NCI-H1436 treated with DMSO at 0.1 percent for 48 hours (cell line): ENCODE measurements around the gene MCM3AP.
A peak's percentile ranks its signal among the peaks of the same experiment; 100 is the strongest.

Experiments
- DNase-seq: peaks from one replicate; lab custom pipeline; 2025; lab: John Stamatoyannopoulos, UW

MCM3AP gene

DNA sequence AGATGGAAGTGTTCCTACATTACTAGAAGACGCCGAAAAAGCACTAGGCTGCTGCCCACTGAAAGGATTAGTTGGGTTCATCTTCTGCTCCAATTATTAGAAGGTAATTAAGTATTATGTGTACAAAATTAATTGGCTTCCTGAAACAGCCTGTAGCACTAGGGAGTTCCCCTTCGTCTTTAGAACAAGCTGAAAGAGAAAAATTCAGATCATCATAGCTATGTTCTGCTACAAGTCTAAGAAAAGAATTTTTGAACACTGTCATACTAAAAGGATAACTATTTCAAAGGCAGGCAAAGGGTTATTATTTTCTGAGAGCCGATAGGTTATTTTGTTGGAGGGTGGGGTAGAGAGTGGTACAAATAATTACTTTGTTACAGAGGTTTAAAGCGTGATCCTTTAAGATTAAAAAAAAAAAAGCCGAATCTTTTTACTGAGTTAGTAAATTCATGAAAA, at the start of gene MCM3AP:
Gene MCM3AP (minus strand): TSS at position 406 of the 456 bp plus-strand sequence. CDS start 325 bp downstream, at position 81.
- DNase-seq: no peak

DNA sequence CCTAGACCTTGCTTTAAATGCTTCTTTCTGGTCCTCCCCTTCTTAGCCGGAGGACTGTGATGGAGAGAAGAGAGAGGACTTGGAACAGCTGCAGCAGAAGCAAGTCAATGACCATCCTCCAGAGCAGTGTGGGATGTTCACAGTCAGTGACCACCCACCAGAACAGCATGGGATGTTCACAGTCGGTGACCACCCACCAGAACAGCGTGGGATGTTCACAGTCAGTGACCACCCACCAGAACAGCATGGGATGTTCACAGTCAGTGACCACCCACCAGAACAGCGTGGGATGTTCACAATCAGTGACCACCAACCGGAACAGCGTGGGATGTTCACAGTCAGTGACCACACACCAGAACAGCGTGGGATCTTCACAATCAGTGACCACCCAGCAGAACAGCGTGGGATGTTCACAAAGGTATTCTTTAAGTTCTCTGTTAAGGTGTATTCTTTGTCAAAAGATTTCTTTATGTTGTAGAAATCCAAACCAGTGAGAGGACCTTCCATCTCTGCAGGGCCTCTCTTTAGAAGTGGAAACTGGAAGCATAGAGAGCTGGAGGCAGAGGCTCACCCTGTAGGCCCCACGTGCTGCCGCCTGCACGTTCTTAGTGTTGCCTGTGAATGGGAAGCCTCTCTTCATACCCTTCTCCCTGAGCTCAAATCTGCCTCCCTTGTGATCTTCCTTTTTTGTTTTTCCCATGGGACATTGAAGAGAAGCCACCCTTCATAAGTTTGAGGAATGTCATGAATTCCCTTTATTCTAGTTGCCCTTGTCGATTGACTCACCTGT, 49.1 kb upstream of the MCM3AP start:
- no peak for DNase-seq

DNA sequence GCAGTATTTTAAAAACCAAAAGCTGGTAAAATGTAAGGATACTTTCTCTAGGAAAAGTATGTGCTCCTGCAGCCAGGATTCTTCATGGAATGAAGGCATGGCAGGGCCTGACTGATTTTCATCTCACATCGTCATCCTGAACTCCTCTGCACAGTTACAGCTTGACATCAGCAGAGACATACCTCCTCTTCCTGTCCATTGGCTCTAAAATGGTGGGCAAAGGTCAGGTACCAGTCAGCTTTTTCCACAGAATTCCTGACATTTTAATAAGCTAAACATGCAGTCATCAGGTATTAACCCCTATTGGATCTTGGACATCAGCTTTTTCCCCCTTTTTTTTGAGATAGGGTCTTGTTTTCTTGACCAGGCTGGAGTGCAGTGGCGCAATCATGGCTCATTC, 44.4 kb upstream of the MCM3AP start:
- DNase-seq: no peak

DNA sequence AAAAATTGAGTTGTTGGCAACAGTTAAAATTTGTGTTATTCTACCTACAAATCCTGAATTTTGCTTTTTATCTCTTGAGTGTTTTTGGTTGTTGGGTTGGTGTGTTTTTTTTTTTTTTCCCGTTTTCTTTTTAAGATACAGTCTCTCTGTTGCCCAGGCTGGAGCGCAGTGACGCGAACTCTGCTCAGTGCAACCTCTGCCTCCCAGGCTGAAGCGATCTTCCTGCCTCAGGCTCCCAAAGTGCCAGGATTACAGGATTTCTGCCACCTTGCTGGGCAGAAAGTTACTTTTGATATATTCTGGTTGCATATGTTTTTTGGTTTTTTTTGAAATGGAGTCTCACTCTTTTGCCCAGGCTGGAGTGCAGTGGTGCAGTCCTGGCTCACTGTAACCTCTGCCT, 42.7 kb upstream of the MCM3AP start:
- no peak for DNase-seq

DNA sequence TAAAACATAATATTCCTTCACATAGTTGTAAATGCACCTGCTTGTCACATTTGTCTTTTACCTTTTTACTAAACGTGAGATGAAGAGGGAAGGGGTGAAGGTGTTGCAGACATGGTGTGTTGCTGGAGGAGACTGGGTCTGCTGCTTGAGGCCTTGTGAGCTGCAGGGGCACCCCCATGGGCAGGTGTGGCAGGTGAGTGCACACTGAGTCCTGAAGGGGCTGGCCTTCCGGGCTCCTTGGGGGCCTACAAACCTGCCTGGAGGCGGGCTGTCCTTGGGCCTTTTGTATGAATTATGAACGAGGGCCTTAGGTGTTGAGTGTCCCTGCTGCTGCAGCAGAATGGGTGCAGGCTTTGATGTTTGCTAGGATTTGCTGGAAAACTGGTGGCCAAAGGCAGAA, 42.3 kb upstream of the MCM3AP start:
- no peak for DNase-seq

DNA sequence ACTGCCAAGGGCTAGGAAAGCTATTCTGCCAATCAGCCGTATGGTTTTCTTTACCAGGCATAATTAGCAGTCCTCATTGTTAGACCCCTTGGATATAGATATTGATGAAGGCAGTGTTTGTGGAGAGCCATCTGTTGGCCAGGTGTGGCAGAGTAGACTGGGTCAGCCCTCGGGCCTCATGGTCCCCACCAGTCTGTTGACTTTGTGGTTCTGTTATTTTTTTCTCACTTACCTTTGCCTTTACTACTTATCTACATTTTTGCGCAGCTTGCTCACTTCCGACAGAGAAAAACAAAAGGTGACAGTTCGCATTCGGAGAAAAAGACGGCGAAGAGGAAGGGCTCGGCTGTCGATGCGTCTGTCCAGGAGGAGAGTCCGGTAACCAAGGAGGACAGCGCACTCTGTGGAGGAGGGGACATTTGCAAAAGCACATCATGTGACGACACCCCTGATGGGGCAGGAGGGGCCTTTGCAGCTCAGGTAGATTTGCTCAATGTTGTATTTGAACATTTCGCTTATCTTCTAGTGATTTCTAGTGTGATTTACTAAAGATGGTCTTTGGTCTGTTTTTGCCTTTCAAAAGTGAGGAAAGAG, 40.8 kb upstream of the MCM3AP start:
- DNase-seq: no peak

DNA sequence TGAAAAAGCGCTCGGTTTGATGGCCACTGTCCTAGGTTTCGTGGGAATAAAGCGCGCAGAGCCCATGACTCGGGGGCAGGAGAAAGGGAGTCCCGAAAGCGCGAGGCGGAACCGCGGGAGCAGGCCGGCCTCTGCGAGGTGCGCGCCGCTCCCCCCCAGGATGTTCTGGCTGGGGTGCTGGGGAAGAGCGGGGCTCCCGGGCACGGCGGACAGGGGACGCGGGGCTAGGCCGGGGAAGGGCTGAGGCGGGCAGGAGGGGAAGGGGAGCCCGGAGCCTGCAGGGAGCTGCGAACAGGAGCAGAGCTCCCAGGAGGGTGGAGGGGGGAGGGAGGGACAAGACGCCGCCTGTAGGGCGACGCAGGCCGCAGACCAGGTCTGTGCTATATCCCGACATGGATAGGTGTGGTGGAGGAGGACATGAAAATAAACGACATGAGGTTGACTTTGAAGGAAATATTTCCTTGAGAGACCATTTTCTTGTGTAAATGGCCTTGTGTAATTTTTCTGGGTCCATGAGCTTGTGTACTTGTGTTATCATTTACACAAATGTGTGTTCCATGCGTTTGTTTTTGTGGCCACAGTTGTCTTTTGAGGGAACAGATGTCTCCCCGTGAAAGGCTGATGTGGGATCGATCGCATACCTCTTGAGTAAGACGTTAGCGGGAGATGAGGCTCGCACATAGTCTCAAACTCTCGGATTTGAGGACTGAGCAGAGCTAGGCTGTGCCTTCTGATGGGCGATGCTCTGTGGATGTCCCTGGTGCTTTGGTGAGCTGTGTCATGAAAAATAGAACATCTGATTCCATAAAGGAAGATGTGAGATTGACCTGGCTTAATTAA, 39.9 kb upstream of the MCM3AP start:
- DNase-seq: no peak

DNA sequence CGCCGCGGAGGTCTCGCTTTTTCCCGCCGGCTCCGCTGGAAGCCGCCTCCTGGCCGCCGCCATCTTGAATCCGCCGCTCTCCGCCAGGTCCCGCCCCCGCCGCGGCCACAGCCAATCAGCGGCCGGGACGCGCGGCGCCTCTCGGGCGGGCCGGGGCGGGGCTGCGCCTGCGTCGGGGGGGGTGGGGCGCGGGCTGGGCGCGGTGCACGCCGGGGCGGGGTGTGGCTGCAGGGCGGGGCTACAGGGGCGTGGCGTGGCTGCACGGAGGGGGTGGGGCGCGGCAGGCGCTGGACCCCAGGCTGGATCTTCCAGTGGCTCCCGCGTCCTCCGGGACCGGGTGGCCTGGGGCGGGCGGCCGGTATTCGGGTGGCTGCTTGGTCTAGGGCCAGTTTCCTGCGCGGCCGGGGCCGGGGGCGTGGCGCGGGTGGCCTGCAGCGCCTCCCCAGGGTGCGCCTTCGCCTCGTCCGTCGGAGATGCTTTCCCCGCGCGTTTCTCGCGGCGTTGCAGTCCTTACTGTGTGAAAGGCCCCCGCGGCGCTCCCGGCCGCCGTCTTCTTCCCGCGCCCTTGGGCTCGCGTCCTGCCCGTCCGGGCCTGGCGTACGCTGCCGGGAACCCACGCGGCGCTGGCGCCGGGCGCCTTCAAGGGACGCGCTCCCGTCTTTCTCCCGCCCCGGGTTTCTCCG, 39.1 kb upstream of the MCM3AP start:
- DNase-seq: no peak

DNA sequence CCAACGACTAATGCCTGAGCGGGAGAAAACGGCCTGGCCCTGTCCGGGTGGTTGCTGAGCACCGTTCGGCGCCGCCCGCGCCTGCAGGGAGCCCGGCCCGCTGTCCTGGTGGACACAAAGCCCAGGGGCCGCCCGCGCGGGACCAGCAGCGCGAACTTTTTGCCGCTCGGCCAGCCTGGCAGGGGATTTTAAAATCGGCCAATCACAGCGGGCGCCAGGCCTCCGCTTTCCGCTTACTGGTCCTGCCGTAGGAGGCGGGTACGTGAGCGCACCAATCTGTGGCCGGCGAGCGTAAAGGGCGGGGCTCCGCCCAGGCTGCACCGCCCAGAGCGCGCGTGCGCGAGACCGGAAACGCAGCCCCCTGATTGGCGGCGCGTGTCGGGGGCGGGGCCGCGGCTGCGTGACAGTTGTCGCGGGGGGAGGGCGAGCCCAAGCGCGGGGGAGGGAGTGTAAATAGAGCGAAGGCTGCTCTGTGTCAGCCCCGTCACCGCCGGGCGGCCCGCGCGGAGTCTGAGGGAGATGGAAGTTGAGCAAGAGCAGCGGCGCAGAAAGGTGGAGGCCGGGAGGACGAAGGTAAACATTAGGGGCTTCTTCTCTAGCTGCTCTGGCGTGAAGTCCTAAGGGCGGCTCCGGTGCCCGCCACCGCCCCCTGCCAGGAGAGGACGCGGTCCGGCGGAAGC, 38.4 kb upstream of the MCM3AP start, which contains the start of the genes C21orf58 and PCNT:
Gene C21orf58 (minus strand): TSS at position 161 of the 680 bp plus-strand sequence. CDS start 1,132 bp downstream, outside the sequence.
Gene PCNT (plus strand): TSS at position 447 of the 680 bp plus-strand sequence. CDS start 73 bp downstream, at position 520.
- DNase-seq: peak; percentile 83

DNA sequence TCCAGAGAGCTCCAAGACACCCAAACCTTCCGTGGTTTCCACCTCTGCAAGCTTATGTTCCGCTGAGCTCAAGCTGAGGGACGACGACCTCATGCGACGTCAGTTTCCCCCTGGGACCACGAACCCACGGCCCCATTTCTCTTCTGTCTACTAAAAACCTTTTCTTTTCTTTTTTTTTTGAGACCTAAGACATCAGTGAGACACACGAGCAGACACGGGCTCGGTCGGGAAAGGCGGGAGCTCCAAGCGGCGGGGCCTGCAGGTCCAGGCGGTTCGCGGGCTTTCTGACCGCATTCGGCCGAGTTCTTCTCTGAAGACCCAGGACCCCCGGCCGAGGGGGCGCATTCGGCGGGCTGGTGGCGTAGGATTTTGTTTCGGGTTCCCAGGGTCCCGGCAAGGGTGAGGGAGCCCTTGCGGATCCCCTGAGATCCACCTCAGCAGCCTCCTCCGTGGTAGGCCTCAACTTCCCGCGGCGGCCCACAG, 37.9 kb upstream of the MCM3AP start:
- DNase-seq: no peak

DNA sequence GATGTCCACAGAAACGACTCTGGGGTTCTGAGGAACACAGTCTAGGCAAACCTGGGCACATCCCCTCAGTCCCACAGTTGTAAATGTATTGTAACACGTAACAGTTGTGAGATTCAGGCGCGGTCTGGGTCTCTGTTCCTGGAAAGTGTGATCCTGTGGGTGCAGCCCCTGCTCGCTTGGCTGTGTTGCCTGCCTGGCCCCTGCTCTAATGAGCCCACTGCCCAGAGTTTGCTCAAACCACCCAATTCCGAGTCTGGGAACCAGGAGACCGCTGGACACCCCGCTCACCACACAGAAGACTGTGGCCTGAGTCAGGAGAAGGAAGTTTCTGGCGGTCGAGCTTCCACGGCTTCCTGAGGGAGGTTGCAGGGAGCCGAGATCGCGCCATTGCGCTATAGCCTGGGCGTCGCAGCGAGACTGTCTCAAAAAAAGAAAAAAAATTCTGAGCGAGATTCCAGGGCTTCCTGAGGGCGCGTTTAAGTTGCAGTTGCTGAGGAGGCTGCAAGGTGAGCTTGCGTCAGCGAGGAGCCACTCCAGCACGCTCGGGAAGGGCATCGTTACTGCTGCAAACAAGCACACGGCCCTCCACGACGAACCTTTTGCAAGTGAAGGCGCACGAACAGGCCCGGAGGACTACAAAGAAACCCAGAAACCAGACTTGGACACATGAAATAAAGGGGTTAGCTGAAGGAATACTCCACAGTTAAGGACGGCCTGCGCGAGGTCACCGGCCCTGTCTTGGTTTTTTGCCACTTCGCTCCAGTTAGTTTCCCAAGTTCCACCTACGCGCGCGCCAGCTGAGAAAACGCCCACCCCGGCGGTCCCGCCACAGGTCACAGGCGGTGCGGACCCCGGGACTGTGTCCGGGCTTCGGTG, 37.2 kb upstream of the MCM3AP start:
- DNase-seq: no peak

DNA sequence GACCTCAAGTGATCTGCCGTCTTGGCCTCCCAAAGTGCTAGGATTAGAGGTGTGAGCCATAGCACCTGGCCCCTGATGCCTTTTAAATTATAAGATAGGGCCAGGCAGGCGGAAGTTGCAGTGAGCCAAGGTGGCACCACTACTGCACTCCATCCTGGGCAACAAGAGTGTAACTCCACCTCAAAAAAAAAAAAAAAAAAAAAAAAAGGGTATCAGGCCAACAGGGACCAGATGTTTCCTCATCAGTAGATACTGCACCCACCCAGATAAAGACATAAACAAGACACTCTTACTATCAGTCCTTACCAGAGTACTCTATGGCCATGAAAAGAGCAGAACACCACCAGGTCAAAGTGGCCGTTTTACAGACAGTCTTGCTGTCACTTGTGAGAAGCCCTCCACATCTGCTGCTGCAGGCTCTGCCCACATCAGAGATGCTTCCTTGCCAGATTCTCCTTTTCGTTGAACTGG, 35.0 kb upstream of the MCM3AP start:
- no peak for DNase-seq

DNA sequence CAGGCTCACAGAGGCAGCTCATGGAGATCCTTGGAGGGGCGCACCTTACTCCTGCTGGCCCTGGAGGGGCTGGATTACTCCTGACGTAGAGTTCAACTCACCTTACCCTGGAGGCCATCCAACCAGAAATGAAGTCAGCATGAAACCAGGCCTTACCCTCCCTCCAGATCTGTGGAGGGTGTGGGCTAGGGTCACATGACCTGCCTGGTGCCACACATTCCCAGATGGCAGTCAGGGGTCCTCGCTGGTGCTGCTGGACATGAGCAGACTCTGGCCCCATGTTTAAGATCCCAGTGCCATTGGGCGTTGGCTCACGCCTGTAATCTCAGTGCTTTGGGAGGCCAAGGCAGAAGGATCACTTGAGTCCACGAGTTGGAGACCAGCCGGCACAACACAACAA, 33.8 kb upstream of the MCM3AP start:
- DNase-seq: no peak

DNA sequence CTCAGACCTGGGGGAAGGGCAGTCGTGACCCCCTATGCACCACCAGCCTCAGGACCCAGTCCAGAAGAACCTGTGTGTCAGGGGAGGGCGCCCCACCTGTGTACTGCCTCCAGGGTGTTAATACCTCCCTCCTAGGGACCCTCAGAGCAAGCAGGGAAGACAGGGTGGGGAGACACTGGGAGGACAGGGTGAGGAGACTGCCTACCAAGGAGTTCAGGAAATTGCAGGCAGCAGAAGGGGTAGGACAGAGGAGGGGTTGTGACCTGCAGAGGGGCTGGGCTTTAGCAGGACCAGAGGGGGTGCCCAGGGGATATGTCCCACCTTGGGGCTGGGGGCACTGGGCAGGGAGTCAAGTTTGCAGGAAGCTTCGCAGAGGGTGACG, 33.0 kb upstream of the MCM3AP start:
- DNase-seq: no peak

DNA sequence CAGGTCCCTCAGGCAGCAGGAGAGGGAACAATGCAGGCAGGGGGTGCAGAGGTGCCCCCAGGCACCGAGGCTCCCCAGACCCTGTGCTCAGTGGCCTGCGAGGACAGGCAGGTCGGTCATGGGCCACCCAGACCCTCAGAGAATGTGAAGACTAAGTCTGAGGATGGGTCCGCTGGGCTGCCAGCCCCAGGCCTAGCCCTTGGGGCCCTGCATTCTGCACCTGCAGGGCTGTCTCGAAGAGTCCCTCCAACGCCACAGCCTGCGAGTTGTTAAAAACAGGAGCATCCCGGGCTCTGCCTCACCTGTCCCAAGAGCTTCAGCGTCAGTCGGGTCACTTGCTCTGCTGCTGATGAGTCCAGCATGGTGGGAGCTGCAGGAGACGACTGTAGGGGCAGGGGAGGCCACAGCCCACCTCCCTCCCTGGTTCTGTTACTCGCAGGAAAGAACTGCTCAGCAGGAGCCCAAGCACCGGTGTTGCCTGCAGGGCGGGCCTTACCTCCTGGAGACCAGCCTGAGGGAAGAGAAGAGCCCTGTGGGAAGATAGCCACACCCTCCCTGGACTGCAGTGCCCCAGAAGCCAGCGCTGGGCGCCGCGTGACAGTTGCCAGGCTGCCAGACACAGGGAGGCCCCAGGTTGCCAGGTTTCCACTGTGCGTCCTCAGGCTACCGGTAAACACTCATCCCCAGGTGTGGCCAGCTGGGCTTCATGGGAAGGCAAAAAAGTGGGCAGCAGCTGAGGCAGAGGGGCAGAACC, 32.5 kb upstream of the MCM3AP start:
- DNase-seq: no peak

DNA sequence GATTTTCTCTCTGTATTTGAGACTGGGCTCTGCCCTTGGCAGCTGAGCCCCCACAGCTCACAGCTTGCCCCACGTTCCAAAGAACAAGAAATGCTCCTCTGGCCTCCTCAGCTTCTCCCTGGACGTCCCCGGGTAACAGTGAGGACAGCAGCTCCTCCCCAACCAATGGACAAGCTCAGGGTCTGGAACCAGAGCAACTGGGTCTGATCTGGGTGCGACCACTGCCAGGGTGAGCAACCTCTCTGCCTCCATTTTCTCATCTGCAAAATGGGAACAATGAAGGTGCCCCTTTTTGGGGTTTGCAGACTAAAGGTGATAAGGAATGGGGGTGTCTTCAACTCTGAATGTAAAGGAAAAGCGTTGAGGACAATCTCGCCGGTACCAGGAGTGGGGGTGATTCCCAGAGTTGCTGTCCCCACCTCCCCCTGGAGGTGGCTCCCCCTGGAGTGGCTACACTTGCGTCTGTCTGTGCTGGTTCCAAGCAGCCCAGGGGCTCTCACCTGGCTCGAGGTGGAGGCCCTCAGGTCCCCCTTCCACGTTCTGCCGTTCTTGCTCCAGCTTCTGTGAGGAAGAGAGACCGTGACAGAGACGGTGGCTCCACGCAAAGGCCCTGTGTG, 31.4 kb upstream of the MCM3AP start:
- DNase-seq: no peak

DNA sequence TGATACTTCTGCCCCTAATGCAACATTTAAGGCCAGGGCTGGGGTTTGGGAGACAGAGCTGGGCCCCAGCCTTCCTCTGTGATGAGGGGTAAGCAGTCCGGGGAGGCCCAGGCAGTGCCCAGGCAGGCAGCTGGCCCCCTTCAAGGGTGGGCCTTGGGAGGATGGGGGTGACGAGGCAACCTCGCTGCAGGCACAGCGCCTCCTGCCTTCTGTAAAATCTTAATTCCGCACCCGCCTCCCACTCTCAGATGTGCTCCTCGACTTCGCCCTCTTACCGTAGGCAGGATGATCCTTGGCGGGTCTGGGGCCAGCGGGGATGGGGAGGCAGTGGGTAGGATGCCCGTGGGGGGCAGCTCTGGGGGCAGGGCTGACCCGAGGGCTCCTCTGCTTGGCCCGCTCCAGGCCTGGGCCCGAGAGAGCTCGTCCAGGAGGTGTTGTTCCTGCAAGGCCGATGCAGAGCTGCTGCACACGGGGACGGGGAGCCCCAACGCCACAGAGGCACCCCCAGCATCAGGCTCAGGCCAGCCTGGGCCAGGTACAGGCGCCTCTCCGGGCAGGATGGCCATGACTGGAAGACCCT, 29.1 kb upstream of the MCM3AP start:
- DNase-seq: no peak

DNA sequence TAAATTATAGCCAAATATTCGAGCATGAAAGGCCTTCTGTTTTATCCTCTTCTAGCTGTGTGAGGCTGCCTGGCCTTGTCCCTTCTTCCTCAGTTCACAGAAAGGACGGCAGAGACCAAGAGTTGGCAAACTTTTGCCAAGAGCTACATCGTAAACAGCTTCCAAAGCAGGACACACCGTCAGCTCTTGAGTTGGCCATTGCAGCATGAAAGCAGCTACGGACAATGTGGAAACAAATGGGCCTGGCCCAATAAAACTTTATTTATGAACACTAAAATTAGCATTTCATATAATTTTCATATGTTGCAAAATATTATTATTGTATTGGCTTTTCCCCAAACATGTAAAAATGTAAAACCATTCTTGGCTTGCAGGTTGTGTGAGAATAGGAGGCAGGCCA, 27.5 kb upstream of the MCM3AP start:
- no peak for DNase-seq
